Daoy (cell line): ENCODE measurements around the gene SLC16A4. TPM values are rescaled to one million over a fixed set of nuclear protein-coding genes. Genes with fewer than 3 reads are reported as not detected.
"Not testable (repeated sequence)": the region's sequence is repeated elsewhere in the genome, so short reads cannot be mapped to it uniquely, and the experiment has no call there.

Source experiments
- DNase-seq: peaks from one replicate; pipeline ENCODE4 v3.0.0-alpha.2; 2015; ENCODE audit warnings: low read depth
- total RNA-seq: library from RNA; depleted of rRNA; stranded (reverse); fragments of >200 nt; shearing (Covaris generic); gene quantifications from 2 replicates; pipeline ENCODE4 v1.2.3, GENCODE V29; 2014

The SLC16A4 gene
- total RNA-seq, 1 experiment from 2014 or later = 3.9 TPM

DNA sequence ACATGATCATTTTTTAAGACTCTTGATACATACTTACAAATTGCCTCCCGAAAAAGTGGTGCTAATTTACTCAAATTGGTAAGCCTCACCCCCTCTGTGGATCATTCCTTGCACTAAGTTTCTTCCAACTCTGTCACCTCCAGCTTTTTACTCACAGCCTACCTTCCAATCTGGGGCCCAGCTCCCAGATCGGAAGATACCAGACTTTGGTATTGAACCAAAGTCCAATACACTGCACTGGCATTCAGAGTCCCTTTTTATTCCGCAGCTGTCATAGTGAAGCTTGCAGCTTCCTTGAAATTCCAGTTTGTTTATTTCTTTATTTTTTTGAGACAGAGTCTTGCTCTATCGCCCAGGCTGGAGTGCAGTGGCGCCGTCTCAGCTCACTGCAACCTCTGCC lies 18.5 kb upstream of the SLC16A4 start:
- no peak for DNase-seq

DNA sequence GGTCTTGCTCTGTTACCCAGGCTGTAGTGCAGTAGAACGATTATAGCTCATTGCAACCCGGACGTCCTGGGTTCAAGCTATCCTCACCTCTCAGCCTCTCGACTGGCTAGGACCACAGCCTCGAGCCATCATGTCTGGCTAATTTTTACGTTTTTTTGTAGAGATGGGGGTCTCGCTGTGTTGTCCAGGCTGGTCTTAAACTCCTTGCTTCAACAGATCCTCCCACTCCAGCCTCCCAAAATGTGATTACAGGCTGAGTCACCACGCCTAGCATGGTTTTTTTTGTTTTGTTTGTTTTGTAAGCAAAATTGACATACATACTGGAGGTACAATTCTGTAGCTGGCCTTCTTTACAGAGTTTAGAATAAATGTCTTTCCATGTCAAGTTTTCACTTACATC lies 17.7 kb upstream of the SLC16A4 start:
- no peak for DNase-seq

DNA sequence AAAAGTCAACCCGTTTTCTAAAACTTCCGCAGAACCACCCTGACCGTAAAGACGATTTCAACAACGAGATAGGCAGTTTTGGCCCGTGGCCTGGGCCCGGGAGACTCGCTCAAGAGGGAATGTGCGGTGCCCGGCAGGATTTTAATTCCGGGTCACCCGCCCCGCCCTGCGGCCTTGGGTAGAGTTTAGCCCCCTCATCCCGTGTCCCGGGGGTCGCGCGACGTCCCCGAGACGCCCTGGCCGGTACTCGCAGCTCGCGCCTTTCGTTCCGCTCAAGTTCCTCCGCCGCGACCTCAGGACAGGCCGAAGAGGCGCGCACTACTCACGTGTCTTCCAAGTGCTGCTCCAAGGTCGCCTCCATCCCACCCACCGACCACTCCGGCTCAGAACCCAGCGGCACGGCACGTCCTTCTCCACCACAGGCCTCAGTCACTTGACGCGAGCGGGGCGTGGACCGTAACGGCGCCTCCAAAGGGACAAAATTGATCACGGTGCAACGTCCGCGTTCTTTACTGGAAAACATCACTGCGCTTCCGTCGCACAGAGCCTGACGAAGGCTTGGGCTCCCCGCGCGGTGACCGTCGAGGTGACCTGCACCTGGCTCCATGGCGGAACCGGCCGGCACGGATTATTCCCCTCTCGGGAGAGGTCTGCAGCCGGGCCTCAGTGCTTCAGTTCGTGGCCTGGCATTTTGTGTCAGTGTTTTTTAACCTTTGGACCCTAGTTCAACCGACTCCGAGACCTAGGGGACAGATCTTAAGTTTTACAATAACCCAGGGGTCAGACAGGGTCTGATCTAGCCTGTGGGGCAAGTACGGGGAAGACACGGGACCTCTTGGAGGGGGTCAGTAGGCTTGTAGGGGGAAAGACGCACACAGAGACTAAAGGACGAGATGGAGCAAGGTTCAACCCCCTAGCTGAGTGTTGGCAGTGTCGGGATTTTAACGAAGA lies 16.7 kb upstream of the SLC16A4 start, which contains the start of gene LAMTOR5:
Gene LAMTOR5 (minus strand): TSS at position 435 of the 951 bp plus-strand sequence. CDS start 74 bp downstream, at position 361.
- peak; percentile 97 for DNase-seq

DNA sequence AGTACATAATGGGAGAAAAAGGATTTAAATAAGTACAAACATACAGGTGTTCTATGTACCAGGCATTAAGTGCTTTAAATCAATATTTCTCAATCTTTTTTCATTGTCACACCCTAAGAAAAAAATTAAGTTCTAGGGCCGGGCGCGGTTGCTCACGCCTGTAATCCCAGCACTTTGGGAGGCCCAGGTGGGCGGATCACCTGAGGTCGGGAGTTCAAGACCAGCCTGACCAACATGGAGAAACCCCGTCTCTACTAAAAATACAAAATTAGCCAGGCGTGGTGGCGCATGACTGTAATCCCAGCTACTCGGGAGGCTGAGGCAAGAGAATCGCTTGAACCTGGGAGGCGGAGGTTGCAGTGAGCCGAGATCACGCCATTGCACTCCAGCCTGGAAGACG lies 15.6 kb upstream of the SLC16A4 start:
- DNase-seq = not testable (repeated sequence)

DNA sequence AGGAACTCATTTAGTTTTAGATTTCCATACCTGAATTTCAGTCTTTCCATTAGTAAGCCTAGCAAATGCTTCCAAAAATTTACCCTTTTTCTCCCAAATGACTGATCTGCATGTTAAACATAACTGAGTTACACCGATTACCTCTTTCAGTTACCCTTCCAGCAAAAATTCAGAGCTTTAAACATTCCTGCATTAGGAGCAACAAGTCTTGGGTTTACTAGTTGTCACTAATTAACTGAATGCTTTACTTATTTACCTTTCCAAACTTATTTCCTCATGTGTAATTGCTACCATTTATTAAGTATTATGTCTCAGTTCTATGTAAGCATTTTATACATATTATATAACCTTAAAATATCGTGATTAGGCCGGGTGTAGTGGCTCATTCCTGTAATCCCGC lies 13.6 kb upstream of the SLC16A4 start:
- no peak for DNase-seq

DNA sequence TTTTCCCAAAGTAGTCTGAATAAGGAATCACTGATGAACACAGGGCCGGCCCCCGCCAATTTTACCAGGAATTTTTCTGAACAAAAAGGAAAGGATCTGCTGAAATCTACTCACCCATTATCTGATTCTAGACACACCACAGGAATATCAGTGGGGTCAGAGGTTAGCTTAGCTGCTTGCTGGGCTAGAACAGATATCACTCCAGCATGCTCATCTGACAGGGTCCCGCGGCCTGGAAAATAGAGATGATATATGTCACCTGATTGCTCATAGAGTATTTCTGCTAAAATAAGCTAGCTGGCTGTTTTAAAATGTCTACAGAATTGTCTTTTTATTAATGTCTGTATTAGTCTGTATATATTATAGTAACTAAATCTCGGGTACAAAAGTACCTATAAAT lies 13.0 kb upstream of the SLC16A4 start:
- DNase-seq = no peak

DNA sequence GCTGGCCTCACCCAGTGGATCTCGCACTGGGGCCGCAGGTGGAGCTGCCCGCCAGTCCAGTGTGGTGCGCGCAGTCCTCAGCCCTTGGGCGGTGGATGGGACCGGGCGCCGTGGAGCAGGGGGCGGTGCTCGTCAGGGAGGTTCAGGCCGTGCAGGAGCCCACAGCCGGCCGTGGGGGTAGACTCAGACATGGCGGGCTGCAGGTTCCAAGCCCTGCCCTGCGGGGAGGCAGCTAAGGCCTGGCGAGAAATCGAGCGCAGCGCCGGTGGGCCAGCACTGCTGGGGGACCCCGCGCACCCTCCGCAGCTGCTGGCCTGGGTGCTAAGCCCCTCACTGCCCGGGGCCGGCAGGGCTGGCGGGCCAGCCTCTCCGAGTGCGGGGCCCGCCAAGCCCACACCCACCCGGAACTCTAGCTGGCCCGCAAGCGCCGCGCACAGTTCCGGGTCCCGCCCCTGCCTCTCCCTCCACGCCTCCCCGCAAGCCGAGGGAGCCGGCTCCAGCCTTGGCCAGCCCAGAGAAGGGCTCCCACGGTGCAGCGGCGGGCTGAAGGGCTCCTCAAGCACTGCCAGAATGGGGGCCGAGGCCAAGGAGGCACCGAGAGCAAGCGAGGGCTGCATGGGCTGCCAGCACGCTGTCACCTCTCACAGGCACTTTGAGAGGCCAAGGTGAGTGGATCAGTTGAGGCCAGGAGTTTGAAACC lies 5.6 kb upstream of the SLC16A4 start:
- not testable (repeated sequence) for DNase-seq

DNA sequence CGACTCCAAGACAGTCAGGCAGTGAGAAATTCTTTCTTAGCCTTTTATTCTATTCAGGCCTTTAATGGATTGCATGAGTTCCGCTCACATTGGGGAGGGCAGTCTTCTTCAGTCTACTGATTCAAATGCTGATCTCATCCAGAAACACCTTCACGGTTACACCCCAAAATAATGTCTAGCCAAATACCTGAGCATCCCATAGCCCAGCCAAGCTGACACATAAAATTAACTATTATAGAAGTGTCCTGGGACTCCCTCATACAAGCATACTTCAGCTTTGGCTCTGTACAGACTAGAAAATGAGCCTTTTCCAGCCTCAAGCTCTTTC lies 3.6 kb upstream of the SLC16A4 start:
- no peak for DNase-seq

DNA sequence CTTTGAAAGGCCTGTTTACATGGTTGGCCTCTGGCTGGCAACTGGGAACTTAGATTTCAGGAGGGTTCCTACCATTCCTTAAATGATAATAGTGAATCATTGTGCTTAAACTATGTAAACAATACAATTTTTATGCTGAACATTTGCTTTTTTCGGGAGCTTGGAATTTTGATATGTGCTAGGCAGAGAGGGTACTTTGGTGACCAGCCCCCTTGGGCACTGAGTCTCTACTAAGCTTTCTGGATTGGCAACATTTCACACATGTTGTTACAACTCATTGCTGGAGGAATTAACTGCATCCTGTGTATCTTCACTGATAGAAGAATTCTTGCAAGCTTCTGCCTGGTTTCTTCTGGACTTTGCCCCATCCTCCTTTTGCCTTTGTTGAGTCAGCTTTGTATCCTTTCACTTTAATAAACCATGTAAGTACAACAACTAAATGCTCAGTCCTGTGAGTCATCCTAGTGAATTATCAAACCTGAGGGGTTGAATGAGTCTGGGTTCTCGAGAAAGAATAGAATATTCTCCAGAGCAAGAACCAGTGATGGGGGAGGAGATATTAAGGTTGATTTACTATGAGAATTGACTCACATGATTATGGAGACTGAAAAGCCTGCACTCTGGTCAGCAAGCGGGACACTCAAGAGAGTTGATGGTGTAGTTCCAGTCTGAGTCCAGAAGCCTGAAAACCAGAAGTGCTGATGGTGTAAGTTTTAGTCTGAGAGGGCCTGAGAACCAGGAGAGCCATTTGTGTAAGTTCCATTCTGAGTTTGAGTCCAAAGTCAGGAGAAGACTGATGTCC lies 3.1 kb upstream of the SLC16A4 start:
- DNase-seq = peak; percentile 35

DNA sequence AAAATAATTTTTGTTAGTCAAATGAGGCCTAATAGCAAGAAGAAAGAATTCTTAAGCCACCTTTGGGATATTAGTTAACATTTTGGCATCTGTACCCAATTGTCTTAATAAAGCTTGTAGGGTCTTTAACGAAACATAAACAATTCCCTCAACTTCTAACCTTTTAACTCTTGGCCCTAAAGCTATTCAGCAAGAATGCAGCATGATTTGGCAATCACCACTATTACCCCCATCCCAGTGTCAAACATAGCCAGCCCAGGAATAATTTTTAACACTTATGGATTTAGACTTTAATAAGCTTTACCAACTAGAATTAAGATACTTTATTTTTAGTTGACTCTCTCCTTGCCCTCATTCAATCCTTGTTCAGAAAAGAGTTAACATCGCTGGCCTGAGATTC lies 2.5 kb upstream of the SLC16A4 start:
- DNase-seq = no peak

DNA sequence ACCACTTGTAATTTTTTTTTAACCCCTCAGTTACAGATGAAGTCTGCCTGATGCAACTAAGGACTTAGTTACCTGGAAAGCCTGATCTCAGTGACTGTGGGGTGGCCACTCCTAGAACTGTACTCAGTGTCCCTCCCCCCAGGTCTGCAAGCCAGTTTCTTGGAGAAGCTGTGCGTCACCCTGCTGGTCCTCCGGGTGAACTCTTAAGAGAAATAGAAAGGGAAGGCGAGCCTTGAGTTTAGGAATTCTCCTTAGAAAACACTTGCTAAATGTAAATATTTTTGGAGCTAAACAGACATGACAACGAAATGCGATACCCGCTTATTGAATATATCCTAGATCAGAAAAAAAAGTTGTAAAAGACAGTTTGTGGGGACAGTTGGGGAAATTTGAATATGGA lies 730 bp downstream of the SLC16A4 start:
- peak; percentile 70 for DNase-seq

DNA sequence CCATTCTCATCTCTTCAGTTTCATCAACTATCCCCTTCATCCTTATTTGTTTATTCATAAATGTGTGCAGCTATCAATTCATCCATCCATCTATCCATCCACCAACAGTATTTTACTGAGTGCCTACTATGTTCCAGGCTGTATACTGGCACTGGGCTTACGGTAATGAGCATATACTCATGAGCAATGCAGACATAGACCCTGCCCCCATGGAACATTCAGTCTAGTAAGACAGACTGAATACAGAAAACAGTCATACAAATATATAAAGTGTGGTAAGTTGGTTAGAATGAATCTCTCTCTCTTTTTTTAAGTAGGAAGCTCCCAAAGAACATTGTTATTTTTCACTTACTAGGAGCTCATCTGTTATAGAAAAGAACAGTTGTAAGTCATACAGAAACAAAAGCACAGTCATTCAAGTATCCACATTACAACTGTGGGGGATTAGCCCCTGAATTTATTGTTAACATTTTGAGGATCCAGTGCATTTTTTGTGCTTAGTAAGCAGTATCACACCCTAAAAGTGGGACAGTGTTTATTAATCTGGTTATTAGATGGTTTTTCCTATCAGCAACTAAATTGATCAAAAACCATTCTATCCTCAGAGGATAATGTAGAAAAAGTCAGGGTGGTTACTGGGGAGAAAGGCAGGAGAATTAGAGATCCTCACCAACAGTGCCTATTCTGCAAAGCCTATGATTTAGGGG lies 3.6 kb downstream of the SLC16A4 start:
- DNase-seq = no peak

DNA sequence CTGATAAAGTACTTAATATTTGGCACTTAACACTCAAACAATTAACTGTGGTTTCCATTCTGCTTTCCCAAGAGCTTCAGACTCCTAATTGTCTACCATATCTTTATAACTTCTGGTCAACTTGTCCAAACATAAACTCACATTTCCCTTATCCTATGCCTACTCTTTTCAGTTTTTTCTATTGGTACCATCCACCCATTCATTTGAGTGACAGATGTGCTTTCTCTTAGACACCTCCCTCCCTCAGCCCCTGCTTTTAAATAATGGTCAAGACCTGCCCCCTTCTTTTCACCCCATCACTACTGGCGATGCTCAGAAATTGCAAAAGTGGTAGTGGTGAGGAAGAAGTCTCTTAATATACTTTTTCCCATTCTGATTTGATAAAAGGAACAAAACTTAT lies 5.5 kb downstream of the SLC16A4 start:
- DNase-seq = no peak

DNA sequence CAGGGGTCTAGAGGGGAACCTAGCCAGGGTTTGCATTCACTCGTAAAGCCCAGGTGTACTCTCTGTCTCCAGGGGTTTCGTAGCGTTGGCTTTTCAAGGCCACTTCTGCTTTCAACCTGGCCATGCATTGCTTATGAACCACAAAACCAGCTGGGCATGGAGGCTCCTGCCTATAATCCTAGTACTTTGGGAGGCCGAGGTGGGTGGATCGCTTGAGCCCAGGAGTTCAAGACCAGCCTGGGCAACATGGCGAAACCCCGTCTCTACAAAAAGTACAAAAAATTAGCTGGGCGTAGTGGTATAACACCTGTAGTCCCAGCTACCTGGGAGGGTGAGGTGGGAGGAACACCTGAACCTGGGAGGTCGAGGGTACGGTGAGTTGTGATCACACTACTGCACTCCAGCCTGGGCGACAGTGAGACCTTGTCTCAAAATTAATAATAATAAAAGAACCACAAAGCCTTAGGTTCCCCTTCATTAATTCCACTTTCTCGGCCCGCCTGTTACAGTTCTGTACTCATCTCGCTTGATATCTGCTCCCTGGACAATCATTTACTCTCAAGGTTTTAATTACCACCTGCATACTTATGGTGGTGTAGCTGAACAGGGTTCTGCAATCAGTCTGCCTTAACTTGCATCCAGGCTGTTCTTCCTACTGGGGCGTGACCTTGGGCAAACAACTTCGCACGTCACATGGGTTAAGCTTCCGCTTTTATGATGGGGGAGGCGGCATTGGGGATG lies 6.1 kb downstream of the SLC16A4 start:
- no peak for DNase-seq

DNA sequence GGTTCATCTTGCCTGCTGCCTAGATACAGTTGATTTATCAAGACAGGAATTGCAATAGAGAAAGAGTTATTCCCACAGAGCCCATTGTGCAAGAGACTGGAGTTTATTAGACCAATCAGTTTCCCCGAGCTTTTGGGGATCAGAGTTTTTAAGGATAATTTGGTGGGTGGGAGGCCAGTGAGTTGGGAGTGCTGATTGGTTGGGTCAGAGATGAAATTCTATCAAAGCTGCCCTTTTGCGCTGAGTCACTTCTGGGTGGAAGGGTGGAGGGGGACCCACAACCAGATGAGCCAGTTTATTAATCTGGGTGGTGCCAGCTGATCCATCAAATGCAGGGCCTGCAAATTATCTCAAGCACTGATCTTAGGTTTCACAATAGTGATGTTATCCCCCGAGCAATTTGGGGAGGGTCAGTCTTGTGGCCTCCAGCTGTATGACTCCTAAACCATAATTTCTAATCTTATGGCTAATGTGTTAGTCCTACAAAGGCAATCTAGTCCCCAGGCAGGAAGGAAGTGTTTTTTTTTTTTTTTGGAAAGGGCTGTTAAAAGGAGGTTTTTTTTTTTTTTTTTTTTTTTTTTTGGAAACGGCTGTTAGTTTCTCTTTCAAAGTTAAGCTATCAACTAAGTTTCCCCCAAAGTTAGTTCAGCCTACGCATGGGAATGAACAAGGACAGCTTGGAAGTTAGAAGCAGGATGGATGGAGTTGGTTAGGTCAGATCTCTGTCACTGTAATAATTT lies 7.4 kb downstream of the SLC16A4 start:
- peak; percentile 23 for DNase-seq

DNA sequence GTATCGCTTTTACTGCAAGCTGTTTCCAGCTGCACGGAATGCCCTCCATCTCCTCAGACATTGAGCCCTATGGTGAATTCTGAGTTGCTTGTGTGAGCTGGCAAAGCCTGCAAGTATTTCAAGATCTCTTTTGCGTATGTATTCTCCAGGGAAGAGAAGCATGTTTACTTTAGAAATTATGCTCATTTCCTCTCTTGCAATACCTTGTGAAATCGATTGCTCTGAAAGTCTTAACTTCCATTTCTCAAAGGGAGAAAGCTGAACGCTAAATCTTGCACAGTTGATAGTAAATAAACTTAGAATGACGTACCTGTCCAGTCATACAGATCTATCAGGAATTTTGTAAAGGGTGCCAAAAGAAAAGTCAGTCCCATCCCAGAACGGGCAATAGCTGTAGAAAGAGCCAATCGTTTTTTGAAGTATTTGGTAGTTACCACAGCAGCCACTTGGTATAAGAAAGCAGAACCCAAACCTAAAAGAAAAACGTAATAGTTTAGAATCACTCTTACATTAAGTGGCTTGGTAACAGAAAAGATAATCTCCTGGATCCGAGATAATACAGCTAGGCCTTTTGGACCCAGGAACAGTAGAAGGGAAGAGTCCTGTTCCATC lies 10.0 kb downstream of the SLC16A4 start:
- no peak for DNase-seq

DNA sequence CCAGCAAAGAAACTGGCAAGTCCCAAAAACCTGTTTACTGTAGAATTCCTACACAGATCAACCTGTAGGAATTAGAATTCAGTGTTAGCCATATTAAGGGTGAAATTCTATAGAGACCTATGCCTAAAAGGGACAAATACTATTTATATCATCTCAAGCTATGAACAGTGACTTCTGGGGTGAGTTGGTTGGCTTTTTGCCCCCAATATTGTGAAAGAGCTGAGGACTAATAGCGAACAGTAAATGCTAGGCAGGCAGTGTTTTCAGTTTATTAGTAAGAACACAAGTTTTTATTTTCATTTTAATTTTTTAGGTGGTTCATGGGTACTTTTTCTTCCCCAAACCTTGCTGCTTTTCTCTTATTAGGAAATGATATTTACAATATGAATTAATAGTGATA lies 15.3 kb downstream of the SLC16A4 start:
- no peak for DNase-seq

DNA sequence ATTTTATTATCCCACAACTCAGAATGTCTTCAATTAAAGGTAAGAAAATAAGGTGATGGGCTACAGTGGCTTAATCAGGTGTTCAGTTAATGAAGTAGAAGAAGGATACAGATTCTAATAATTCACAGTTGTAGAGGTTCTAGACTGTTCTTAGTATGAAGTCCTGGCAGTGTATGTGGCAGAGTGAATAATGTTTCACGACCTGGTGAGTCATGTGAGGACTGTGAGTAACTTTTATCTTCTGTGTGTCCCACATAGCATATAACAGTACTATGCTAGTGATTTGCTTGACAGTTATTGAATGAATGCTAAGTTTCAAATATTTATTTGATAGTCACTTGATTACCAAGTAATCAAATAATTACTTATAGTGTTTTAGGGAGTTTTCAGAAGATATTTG lies 20.0 kb downstream of the SLC16A4 start:
- DNase-seq = peak; percentile 67

DNA sequence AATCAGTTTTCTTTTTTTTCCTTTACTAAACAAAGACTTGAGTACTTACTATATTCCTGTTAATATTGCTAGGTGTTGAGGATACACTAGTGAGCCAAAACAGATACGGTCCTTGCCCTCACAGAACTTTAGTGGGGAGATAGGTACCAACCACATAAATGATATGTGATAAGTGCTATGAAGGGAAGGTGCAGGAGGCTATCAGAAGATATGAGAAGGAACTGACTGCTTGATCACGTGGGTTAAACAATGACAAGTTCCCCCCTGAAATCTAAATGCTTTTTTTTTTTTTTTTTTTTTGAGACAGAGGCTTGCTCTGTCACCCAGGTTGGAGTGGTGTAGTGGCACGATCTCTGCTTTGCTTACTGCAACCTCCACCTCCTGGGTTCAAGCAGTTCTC lies 26.6 kb downstream of the SLC16A4 start:
- DNase-seq = no peak

DNA sequence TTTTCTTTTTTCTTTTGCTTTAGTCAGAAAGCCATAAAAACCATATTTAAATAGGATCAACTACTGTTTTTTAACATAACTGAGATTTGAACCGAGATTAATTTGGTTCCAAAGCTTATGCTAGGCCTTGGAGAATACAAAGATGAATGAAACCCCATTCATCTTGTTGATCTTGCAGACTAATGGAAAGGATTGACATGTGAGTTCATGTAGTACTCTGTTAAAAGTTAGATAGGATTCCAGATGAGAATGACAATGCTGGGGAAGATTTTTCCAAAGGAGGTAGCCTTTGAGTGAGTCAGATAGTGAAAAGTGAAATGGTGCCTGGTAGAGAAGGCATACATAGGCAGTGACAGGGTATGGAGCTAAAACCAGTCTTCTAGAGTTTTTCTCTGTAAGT lies 29.0 kb downstream of the SLC16A4 start:
- no peak for DNase-seq
